Measurements from ENCODE around the gene EEIG2. TPM values are rescaled to one million over a fixed set of nuclear protein-coding genes. Genes with fewer than 3 reads are reported as not detected.

The EEIG2 gene
- polyA plus RNA-seq, 12 donors: 10.0 to 18.4 (median 14.0) TPM; not detected in 1

Other genes with a start within 250 kb of the EEIG2 start
- not detected for gene NBPF6, start 109.8 kb upstream of the EEIG2 start, polyA plus RNA-seq (ENCODE audit: insufficient read length in 12 of 12)
- 10 to 100 TPM in 11 of 12 donors, not detected in 1; 13.9 to 29.4 (median 20.7) TPM for gene HENMT1, start 101.0 kb downstream of the EEIG2 start, polyA plus RNA-seq (ENCODE audit: insufficient read length in 12 of 12)
- 10 to 100 TPM in 11 of 12 donors, not detected in 1; 37.0 to 76.1 (median 43.3) TPM for gene PRPF38B, start 132.2 kb downstream of the EEIG2 start, polyA plus RNA-seq (ENCODE audit: insufficient read length in 12 of 12)
- not detected for gene FNDC7, start 152.8 kb downstream of the EEIG2 start, polyA plus RNA-seq (ENCODE audit: insufficient read length in 12 of 12)
- gene STXBP3, start 186.6 kb downstream of the EEIG2 start, polyA plus RNA-seq (ENCODE audit: insufficient read length in 12 of 12): 10 to 100 TPM in 11 of 12 donors, not detected in 1; 22.1 to 47.1 (median 35.4) TPM

All from muscle of arm (tissue), 12 donors.